HCT116 (cell line): ENCODE data around the gene ZNF223. TPM values are rescaled to one million over a fixed set of nuclear protein-coding genes. Genes with fewer than 3 reads are reported as not detected.

Experiments used
- ATAC-seq: fragments of 200-7000 bp; cut with Tn5 transposase; 2 replicates; pipeline ENCODE4 v1.9.1; 2020; ENCODE audit warnings: mild to moderate bottlenecking, moderate library complexity
- BruUV-seq: library from RNA; stranded (reverse); fragments of 400-500 nt; replicated peaks from 2 replicates; lab custom pipeline; 2021; lab: Mats Ljungman, UMichigan
- CTCF ChIA-PET: fragments of 300-600 bp; sonication (Branson Sonifier 250); formaldehyde crosslinking; loops from one replicate; lab custom pipeline; 2021; ENCODE audit warnings: antibody characterized with exemption; lab: Charles Lee
- POLR2A ChIA-PET: fragments of 300-600, 350-600 bp; sonication (Branson Sonifier 250); formaldehyde crosslinking; loops from one replicate; lab custom pipeline; 2021; ENCODE audit warnings: antibody characterized with exemption; lab: Charles Lee
- RAD21 ChIA-PET, 2 experiments: fragments of 300-600 bp; sonication (Branson Sonifier 250); formaldehyde crosslinking; loops; one replicate each; lab custom pipeline; 2023; ENCODE audit warnings: low total read pairs in 2 of 2; ENCODE audit not compliant: uncharacterized antibody in 2 of 2, unreplicated experiment in 2 of 2, low non-redundant PET in 1 of 2; lab: Charles Lee
- DNase-seq: peaks from one replicate; pipeline ENCODE4 v3.0.0-alpha.2; 2010; ENCODE audit warnings: low read depth, low spot score
- H2AFZ ChIP-seq: fragments of 200-600 bp; shearing (Covaris generic), sonication (generic); 2 replicates; pipeline ENCODE4 v1.6.1; 2017; ENCODE audit warnings: low read depth, mixed run types, mixed read lengths, antibody characterized with exemption, low read length; ENCODE audit not compliant: poor library complexity, severe bottlenecking
- H3K27ac ChIP-seq: 2 replicates; pipeline ENCODE4 v1.5.1; 2012; ENCODE audit warnings: low read depth, low read length
- H3K27me3 ChIP-seq: fragments of 200-600 bp; sonication (generic); 2 replicates; pipeline ENCODE4 v1.6.1; 2016; ENCODE audit warnings: mixed run types, low read length, mixed read lengths; ENCODE audit not compliant: insufficient read depth
- H3K36me3 ChIP-seq, 2 experiments: fragments of 200-500 bp in 1 of 2; fragments of 200-600 bp in 1 of 2; sonication (Bioruptor generic) in 1 of 2; sonication (generic) in 1 of 2; 2 replicates each; pipeline versions ENCODE4 v1.5.1 to v1.6.1; 2014 to 2016; ENCODE audit warnings: low read length in 2 of 2, inconsistent platforms in 1 of 2, mixed read lengths in 1 of 2, mixed run types in 1 of 2; ENCODE audit not compliant: insufficient read depth in 2 of 2, control insufficient read depth in 1 of 2
- H3K4me1 ChIP-seq, 2 experiments: fragments of 200-600 bp in 1 of 2; sonication (generic) in 1 of 2; 2 replicates each; pipeline versions ENCODE4 v1.5.1 to v1.6.1; 2012 to 2017; ENCODE audit warnings: low read length in 2 of 2, inconsistent platforms in 1 of 2, mild to moderate bottlenecking in 1 of 2, mixed read lengths in 1 of 2, mixed run types in 1 of 2, moderate library complexity in 1 of 2; ENCODE audit not compliant: insufficient read depth in 2 of 2, control insufficient read depth in 1 of 2
- H3K4me2 ChIP-seq: fragments of 200-600 bp; sonication (generic); 2 replicates; pipeline ENCODE4 v1.6.1; 2017; ENCODE audit warnings: mixed run types, low read length, mixed read lengths
- H3K4me3 ChIP-seq, 2 experiments: fragments of 200-600 bp in 1 of 2; sonication (generic) in 1 of 2; replicated peaks in 1 of 2; 2 replicates each; pipeline ENCODE4 v1.5.1; 2011 to 2016; ENCODE audit warnings: low read length in 2 of 2, control low read depth in 1 of 2, low read depth in 1 of 2, mild to moderate bottlenecking in 1 of 2, mixed read lengths in 1 of 2, mixed run types in 1 of 2
- H3K79me2 ChIP-seq: fragments of 200-600 bp; sonication (generic); 2 replicates; pipeline ENCODE4 v1.6.1; 2017; ENCODE audit warnings: mild to moderate bottlenecking, mixed run types, low read length, moderate library complexity, mixed read lengths; ENCODE audit not compliant: insufficient read depth
- H3K9ac ChIP-seq: fragments of 200-600 bp; sonication (generic); 2 replicates; pipeline ENCODE4 v1.6.1; 2016; ENCODE audit warnings: low read length, mixed read lengths
- H3K9me2 ChIP-seq: fragments of 200-600 bp; sonication (generic), shearing (Covaris generic); 2 replicates; pipeline ENCODE4 v1.6.1; 2017; ENCODE audit warnings: mixed run types, mild to moderate bottlenecking, moderate library complexity; ENCODE audit not compliant: insufficient read depth
- H3K9me3 ChIP-seq, 2 experiments: fragments of 200-500 bp in 1 of 2; fragments of 200-600 bp in 1 of 2; sonication (Bioruptor generic) in 1 of 2; sonication (generic) in 1 of 2; 2 replicates each; pipeline ENCODE4 v1.6.1; 2014 to 2017; ENCODE audit warnings: low read length in 2 of 2, mixed read lengths in 2 of 2, inconsistent platforms in 1 of 2, low read depth in 1 of 2, mild to moderate bottlenecking in 1 of 2, mixed run types in 1 of 2, moderate library complexity in 1 of 2; ENCODE audit not compliant: control insufficient read depth in 1 of 2, insufficient read depth in 1 of 2
- H4K20me1 ChIP-seq: fragments of 200-600 bp; sonication (generic), shearing (Covaris generic); 2 replicates; pipeline ENCODE4 v1.6.1; 2017; ENCODE audit warnings: mixed run types, mild to moderate bottlenecking, moderate library complexity; ENCODE audit not compliant: insufficient read depth
- CBX3 ChIP-seq: IDR thresholded peaks from 2 replicates; pipeline ENCODE4 v1.6.1; 2012; ENCODE audit warnings: low read depth
- CTCF ChIP-seq, 3 experiments: fragments of 200-600 bp in 1 of 3; sonication (generic) in 1 of 3; IDR thresholded peaks in 2 of 3; conservative IDR thresholded peaks in 1 of 3; 2 replicates each; pipeline ENCODE4 v1.5.1; 2012 to 2017; ENCODE audit warnings: low read depth in 2 of 3, low read length in 2 of 3, antibody characterized with exemption in 1 of 3, borderline replicate concordance in 1 of 3, control low read depth in 1 of 3, mild to moderate bottlenecking in 1 of 3, mixed read lengths in 1 of 3, mixed run types in 1 of 3, moderate library complexity in 1 of 3; ENCODE audit not compliant: insufficient read depth in 1 of 3
- ELF1 ChIP-seq: IDR thresholded peaks from 2 replicates; pipeline ENCODE4 v1.6.1; 2012; ENCODE audit warnings: low read depth, borderline replicate concordance
- EZH2phosphoT487 ChIP-seq: fragments of 200-600 bp; IDR thresholded peaks from 2 replicates; pipeline ENCODE4 v1.6.1; 2018; ENCODE audit warnings: antibody characterized with exemption, borderline replicate concordance
- JUND ChIP-seq: IDR thresholded peaks from 2 replicates; pipeline ENCODE4 v1.6.1; 2012
- MAX ChIP-seq: IDR thresholded peaks from 2 replicates; pipeline ENCODE4 v1.6.1; 2012
- POLR2A ChIP-seq: IDR thresholded peaks from 2 replicates; pipeline ENCODE4 v1.7.0; 2011; ENCODE audit warnings: borderline replicate concordance; ENCODE audit not compliant: insufficient read depth, insufficient read length; ENCODE audit errors: extremely low read depth
- RAD21 ChIP-seq: IDR thresholded peaks from 2 replicates; pipeline ENCODE4 v1.6.1; 2012; ENCODE audit warnings: low read depth, mild to moderate bottlenecking
- SIN3A ChIP-seq: IDR thresholded peaks from 2 replicates; pipeline ENCODE4 v1.6.1; 2012; ENCODE audit warnings: low read depth
- SRF ChIP-seq: IDR thresholded peaks from 2 replicates; pipeline ENCODE4 v1.6.1; 2012; ENCODE audit warnings: low read depth
- YY1 ChIP-seq: IDR thresholded peaks from 2 replicates; pipeline ENCODE4 v1.6.1; 2011; ENCODE audit warnings: low read length, low read depth, moderate library complexity, mild to moderate bottlenecking; ENCODE audit not compliant: insufficient replicate concordance; ENCODE audit errors: extremely low read depth
- ZBTB33 ChIP-seq: IDR thresholded peaks from 2 replicates; pipeline ENCODE4 v1.6.1; 2011; ENCODE audit warnings: mild to moderate bottlenecking, low read length, moderate library complexity; ENCODE audit not compliant: insufficient replicate concordance; ENCODE audit errors: extremely low read depth
- ZFX ChIP-seq: fragments of 450-650 bp; IDR thresholded peaks from 2 replicates; pipeline ENCODE4 v1.6.1; 2017
- ZNF274 ChIP-seq: fragments of 200-500 bp; sonication (Bioruptor generic); IDR thresholded peaks from 2 replicates; pipeline ENCODE4 v1.6.1; 2014; ENCODE audit warnings: mild to moderate bottlenecking, low read depth, low read length, inconsistent platforms
- intact Hi-C: fragments of 100-400 bp; cut with micrococcal nuclease; formaldehyde crosslinking; loops from 2 replicates; pipeline ENCODE4 v1.10.0; 2022
- total RNA-seq: library from RNA; stranded (reverse); gene quantifications from one replicate; pipeline ENCODE4 v1.2.1, GENCODE V29; 2021; ENCODE audit not compliant: unreplicated experiment

ZNF223 gene
- total RNA-seq, 1 experiment from 2014 or later = 0.27 TPM

GRCh38 chr19:44066305-44066704, 14.5 kb downstream of the ZNF223 start:
- ATAC-seq (no peak), DNase-seq (no peak)
- H3K4me3 ChIP-seq = no peak overlapping the region
- H3K9me2 ChIP-seq = no peaks in the 10 kb centered on the region
- H3K4me2 ChIP-seq = no peak overlapping the region
- no peaks in the 10 kb centered on the region for H3K79me2 ChIP-seq
- H3K9me3 ChIP-seq = peaks cover 0 to 20% of the 10 kb centered on the region in 2 experiments; a peak in 2 of 4 replicates
- TF ChIP-seq RAD21 (no peak), CBX3 (no peak), SRF (no peak), POLR2A (no peak), CTCF (IDR thresholded peaks at IDR 0.05 in 2 of 3, conservative IDR thresholded peaks at IDR 0.05 in 1 of 3; ENCODE audit: borderline replicate concordance in 1 of 3, insufficient read depth in 1 of 3, low read depth in 2 of 3, low read length in 2 of 3) (no peak), EZH2phosphoT487 (no peak), JUND (no peak), MAX (no peak), ZFX (no peak), ZNF274 (no peak), SIN3A (no peak), ELF1 (no peak), YY1 (no peak), ZBTB33 (no peak)
- CTCF ChIA-PET = no interaction called here
- no peaks in the 10 kb centered on the region for H3K36me3 ChIP-seq
- no TSS peak for BruUV-seq
- RAD21 ChIA-PET = no interaction called here
- no peaks in the 10 kb centered on the region for H3K4me1 ChIP-seq
- no peaks in the 10 kb centered on the region for H4K20me1 ChIP-seq
- H3K27ac ChIP-seq = no peak overlapping the region
- H3K27me3 ChIP-seq = no peaks in the 10 kb centered on the region
- no peak overlapping the region for H3K9ac ChIP-seq
- intact Hi-C loops = no loop called here
- H2AFZ ChIP-seq = no peak overlapping the region
- POLR2A ChIA-PET = no interaction called here
